HepG2 (cell line): Measurements from ENCODE around the gene ST6GALNAC4. TPM values are rescaled to one million over a fixed set of nuclear protein-coding genes. Genes with fewer than 3 reads are reported as not detected.

Source experiments
- ARNTL ChIP-seq: sonication (generic); formaldehyde crosslinking; IDR thresholded peaks from 2 replicates; pipeline ENCODE4 v1.4.0; 2020; ENCODE audit warnings: mild to moderate bottlenecking, missing genetic modification reagents
- BRD4 ChIP-seq: sonication (generic); formaldehyde crosslinking; IDR thresholded peaks from 2 replicates; pipeline ENCODE4 v1.4.0; 2020; ENCODE audit warnings: missing genetic modification reagents
- KAT2B ChIP-seq: fragments of 150-350 bp; IDR thresholded peaks from 2 replicates; pipeline ENCODE4 v1.6.1; 2014; ENCODE audit warnings: low read depth, low read length, borderline replicate concordance
- KLF9 ChIP-seq: IDR thresholded peaks from 2 replicates; pipeline ENCODE4 v1.6.1; 2016; ENCODE audit warnings: low read depth
- NAIF1 ChIP-seq: sonication (generic); formaldehyde crosslinking; IDR thresholded peaks from 2 replicates; pipeline ENCODE4 v1.5.0; 2020; ENCODE audit warnings: mild to moderate bottlenecking, missing genetic modification reagents, borderline replicate concordance
- NFAT5 ChIP-seq: sonication (generic); formaldehyde crosslinking; IDR thresholded peaks from 2 replicates; pipeline ENCODE4 v1.4.0; 2020; ENCODE audit warnings: missing genetic modification reagents
- NFIC ChIP-seq: IDR thresholded peaks from 2 replicates; pipeline ENCODE4 v1.6.1; 2012; ENCODE audit warnings: mild to moderate bottlenecking, low read length, inconsistent platforms
- RAD21 ChIP-seq: fragments of 450-650 bp; formaldehyde crosslinking; IDR thresholded peaks from 2 replicates; pipeline ENCODE4 v1.5.0; 2020; ENCODE audit warnings: mild to moderate bottlenecking
- SATB2 ChIP-seq: sonication (generic); formaldehyde crosslinking; IDR thresholded peaks from 2 replicates; pipeline ENCODE4 v1.5.0; 2020; ENCODE audit warnings: missing genetic modification reagents
- SP4 ChIP-seq: sonication (generic); formaldehyde crosslinking; IDR thresholded peaks from 2 replicates; pipeline ENCODE4 v1.8.1; 2023; ENCODE audit warnings: mild to moderate bottlenecking, missing genetic modification reagents
- TEAD2 ChIP-seq: sonication (generic); formaldehyde crosslinking; IDR thresholded peaks from 2 replicates; pipeline ENCODE4 v1.9.0; 2021; ENCODE audit warnings: missing genetic modification reagents
- YEATS2 ChIP-seq: sonication (generic); formaldehyde crosslinking; IDR thresholded peaks from 2 replicates; pipeline ENCODE4 v1.4.0; 2020; ENCODE audit warnings: missing genetic modification reagents, borderline replicate concordance
- ZFP41 ChIP-seq: sonication (generic); formaldehyde crosslinking; IDR thresholded peaks from 2 replicates; pipeline ENCODE4 v1.4.0; 2020; ENCODE audit warnings: mild to moderate bottlenecking, missing genetic modification reagents, borderline replicate concordance
- ZNF12 ChIP-seq: sonication (generic); formaldehyde crosslinking; IDR thresholded peaks from 2 replicates; pipeline ENCODE4 v1.5.0; 2020; ENCODE audit warnings: missing genetic modification reagents
- ZNF143 ChIP-seq: sonication (generic); formaldehyde crosslinking; IDR thresholded peaks from 2 replicates; pipeline ENCODE4 v1.4.0; 2020; ENCODE audit warnings: missing genetic modification reagents
- ZNF234 ChIP-seq: sonication (generic); formaldehyde crosslinking; conservative IDR thresholded peaks from 2 replicates; pipeline ENCODE4 v1.5.1; 2020; ENCODE audit warnings: mild to moderate bottlenecking, missing genetic modification reagents
- ZNF34 ChIP-seq: sonication (generic); formaldehyde crosslinking; IDR thresholded peaks from 2 replicates; pipeline ENCODE4 v1.4.0; 2020; ENCODE audit warnings: mild to moderate bottlenecking, missing genetic modification reagents, borderline replicate concordance
- ZNF660 ChIP-seq: sonication (generic); formaldehyde crosslinking; IDR thresholded peaks from 2 replicates; pipeline ENCODE4 v1.5.1; 2020; ENCODE audit warnings: mild to moderate bottlenecking, low read depth, missing genetic modification reagents, borderline replicate concordance
- ZNF816 ChIP-seq: sonication (generic); formaldehyde crosslinking; IDR thresholded peaks from 2 replicates; pipeline ENCODE4 v1.8.0; 2022; ENCODE audit warnings: missing genetic modification reagents, mild to moderate bottlenecking, borderline replicate concordance
- polyA plus RNA-seq, 8 experiments: library from polyadenylated mRNA; depleted of rRNA in 3 of 8; stranded (reverse) in 7 of 8; unstranded in 1 of 8; fragments of >200 nt; fragmentation: Illumina TruSeq in 4 of 8; extraction: Trizol in 4 of 8; gene quantifications; 2 replicates each; pipeline versions ENCODE4 v1.2.1 to v1.2.3, GENCODE V29; 2011 to 2016; ENCODE audit warnings: low read depth in 4 of 8, missing spikeins in 1 of 8, mixed read lengths in 1 of 8; ENCODE audit not compliant: insufficient read depth in 1 of 8
- total RNA-seq, 5 experiments: library from RNA; depleted of rRNA; stranded (reverse); fragments of >200 nt; fragmentation: Illumina TruSeq; extraction: Trizol; gene quantifications; 2 replicates each; pipeline ENCODE4 v1.2.3, GENCODE V29; 2016; ENCODE audit warnings: low read depth in 1 of 5
- TF ChIP-seq, protein P1 (sequence below): sonication (generic); formaldehyde crosslinking; IDR thresholded peaks from 2 replicates; pipeline ENCODE4 v1.5.1; 2020; ENCODE audit warnings: mild to moderate bottlenecking, moderate library complexity, missing genetic modification reagents
- TF ChIP-seq, protein P2 (sequence below): IDR thresholded peaks from 2 replicates; pipeline ENCODE4 v1.6.1; 2016; ENCODE audit warnings: control low read depth
- TF ChIP-seq, protein P3 (sequence below): IDR thresholded peaks from 2 replicates; pipeline ENCODE4 v1.6.1; 2016; ENCODE audit warnings: mild to moderate bottlenecking

ST6GALNAC4 gene
- total and polyA plus RNA-seq, 2 of the 13 experiments (the other 11 are each of a cell fraction or from before 2014, with no cell fraction given) = 18.8 to 27.7 TPM

DNA sequence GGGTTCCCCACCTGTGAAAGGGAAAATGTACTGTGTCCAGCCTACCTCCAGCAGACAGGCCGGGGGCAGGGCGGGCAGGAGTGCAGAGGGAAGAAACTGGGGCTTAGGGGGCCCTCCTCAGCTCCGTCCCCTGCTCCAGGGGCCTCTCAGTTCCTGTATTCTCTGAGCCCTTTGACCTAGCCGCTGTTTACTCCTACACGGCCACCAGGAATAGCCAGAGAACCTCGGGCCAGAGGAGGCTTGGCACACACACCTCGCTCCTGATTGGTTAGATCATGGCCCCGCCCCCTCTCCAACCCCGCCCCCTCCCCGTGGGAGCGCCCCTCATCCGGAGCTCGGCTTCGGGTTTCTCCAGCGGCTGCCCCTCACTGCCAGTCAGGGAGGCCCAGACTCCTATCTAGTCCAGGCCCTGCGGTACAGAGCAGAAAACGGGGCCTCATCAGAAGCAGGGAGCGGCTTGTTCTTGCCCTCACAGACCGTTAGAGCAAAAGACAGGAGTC lies 19.6 kb downstream of the ST6GALNAC4 start (continued):
- TF ChIP-seq, protein P1, sequence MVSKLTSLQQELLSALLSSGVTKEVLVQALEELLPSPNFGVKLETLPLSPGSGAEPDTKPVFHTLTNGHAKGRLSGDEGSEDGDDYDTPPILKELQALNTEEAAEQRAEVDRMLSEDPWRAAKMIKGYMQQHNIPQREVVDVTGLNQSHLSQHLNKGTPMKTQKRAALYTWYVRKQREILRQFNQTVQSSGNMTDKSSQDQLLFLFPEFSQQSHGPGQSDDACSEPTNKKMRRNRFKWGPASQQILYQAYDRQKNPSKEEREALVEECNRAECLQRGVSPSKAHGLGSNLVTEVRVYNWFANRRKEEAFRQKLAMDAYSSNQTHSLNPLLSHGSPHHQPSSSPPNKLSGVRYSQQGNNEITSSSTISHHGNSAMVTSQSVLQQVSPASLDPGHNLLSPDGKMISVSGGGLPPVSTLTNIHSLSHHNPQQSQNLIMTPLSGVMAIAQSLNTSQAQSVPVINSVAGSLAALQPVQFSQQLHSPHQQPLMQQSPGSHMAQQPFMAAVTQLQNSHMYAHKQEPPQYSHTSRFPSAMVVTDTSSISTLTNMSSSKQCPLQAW (CRISPR knock-in tag) = peak; percentile 33; the same call in 1 of the 2 replicates
- TF ChIP-seq ZNF234 (CRISPR knock-in tag) = no peak
- no peak for TF ChIP-seq NAIF1 (CRISPR knock-in tag)
- TF ChIP-seq, protein P2, sequence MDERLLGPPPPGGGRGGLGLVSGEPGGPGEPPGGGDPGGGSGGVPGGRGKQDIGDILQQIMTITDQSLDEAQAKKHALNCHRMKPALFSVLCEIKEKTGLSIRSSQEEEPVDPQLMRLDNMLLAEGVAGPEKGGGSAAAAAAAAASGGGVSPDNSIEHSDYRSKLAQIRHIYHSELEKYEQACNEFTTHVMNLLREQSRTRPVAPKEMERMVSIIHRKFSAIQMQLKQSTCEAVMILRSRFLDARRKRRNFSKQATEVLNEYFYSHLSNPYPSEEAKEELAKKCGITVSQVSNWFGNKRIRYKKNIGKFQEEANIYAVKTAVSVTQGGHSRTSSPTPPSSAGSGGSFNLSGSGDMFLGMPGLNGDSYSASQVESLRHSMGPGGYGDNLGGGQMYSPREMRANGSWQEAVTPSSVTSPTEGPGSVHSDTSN (CRISPR knock-in tag) = no peak
- no peak for TF ChIP-seq SATB2 (CRISPR knock-in tag)
- TF ChIP-seq TEAD2 (CRISPR knock-in tag) = no peak
- TF ChIP-seq KLF9 (CRISPR knock-in tag) = no peak
- no peak for TF ChIP-seq RAD21 (CRISPR knock-in tag)
- peak; percentile 59; the same call in 1 of the 2 replicates for TF ChIP-seq SP4 (CRISPR knock-in tag)
- no peak for TF ChIP-seq NFIC
- TF ChIP-seq ZNF34 (CRISPR knock-in tag) = no peak
- no peak for TF ChIP-seq BRD4 (CRISPR knock-in tag)
- TF ChIP-seq ZNF660 (CRISPR knock-in tag) = no peak
- TF ChIP-seq ZFP41 (CRISPR knock-in tag) = no peak
- TF ChIP-seq KAT2B = no peak
- peak; percentile 50; the same call in 1 of the 2 replicates for TF ChIP-seq ZNF12 (CRISPR knock-in tag)
- TF ChIP-seq YEATS2 (CRISPR knock-in tag) = peak; percentile 68; the same call in 1 of the 2 replicates
- TF ChIP-seq ARNTL = 0 out of 2 replicates have a peak, but pooled peaks have one; percentile 43
- TF ChIP-seq, protein P3, sequence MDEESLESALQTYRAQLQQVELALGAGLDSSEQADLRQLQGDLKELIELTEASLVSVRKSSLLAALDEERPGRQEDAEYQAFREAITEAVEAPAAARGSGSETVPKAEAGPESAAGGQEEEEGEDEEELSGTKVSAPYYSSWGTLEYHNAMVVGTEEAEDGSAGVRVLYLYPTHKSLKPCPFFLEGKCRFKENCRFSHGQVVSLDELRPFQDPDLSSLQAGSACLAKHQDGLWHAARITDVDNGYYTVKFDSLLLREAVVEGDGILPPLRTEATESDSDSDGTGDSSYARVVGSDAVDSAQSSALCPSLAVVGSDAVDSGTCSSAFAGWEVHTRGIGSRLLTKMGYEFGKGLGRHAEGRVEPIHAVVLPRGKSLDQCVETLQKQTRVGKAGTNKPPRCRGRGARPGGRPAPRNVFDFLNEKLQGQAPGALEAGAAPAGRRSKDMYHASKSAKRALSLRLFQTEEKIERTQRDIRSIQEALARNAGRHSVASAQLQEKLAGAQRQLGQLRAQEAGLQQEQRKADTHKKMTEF (CRISPR knock-in tag) = peak; percentile 58
- TF ChIP-seq ZNF816 (CRISPR knock-in tag) = no peak
- TF ChIP-seq ZNF143 (CRISPR knock-in tag) = no peak
- no peak for TF ChIP-seq NFAT5
